Activated CD8-positive, alpha-beta memory T cell treated with anti-CD3 and anti-CD28 coated beads for 36 hours (primary cell): ENCODE measurements around the gene SLC6A3. TPM values are rescaled to one million over a fixed set of nuclear protein-coding genes. Genes with fewer than 3 reads are reported as not detected.

Experiments used
- CTCF ChIA-PET: fragments of 350-600 bp; sonication (Branson Sonifier 250); formaldehyde crosslinking; loops from one replicate; lab custom pipeline; 2021; ENCODE audit warnings: antibody characterized with exemption; lab: Charles Lee
- POLR2A ChIA-PET: fragments of 350-600 bp; sonication (Branson Sonifier 250); formaldehyde crosslinking; loops from one replicate; lab custom pipeline; 2021; ENCODE audit warnings: antibody characterized with exemption; lab: Charles Lee
- total RNA-seq, 2 experiments: library from RNA; stranded (reverse); gene quantifications; one replicate each; pipeline ENCODE4 v1.2.3, GENCODE V29; 2021

The SLC6A3 gene
- total RNA-seq, 2 experiments from 2014 or later: 0.08 TPM; not detected in 1

GRCh38 chr5:1352231-1353219 is 92.7 kb downstream of the SLC6A3 start:
- CTCF ChIA-PET: no interaction called here

GRCh38 chr5:1351156-1351555 is 94.1 kb downstream of the SLC6A3 start:
- CTCF ChIA-PET: no interaction called here
- POLR2A ChIA-PET: no interaction called here

More at GRCh38 chr5:1352231-1353219, 92.7 kb downstream of the SLC6A3 start:
- POLR2A ChIA-PET: no interaction called here

- CTCF ChIA-PET: interaction anchor here (1.6 kb wide), 1 partner anchor 31 kb away, joined by 5 read pairs; no protein-coding TSS in a partner anchor
Measured at GRCh38 chr5:1349246-1349645, 96.0 kb downstream of the SLC6A3 start.

GRCh38 chr5:1348986-1349245 is 96.3 kb downstream of the SLC6A3 start:
- POLR2A ChIA-PET: no interaction called here
- CTCF ChIA-PET: interaction anchor here (1.6 kb wide), 1 partner anchor 32 kb away, joined by 5 read pairs; no protein-coding TSS in a partner anchor

More at GRCh38 chr5:1349246-1349645, 96.0 kb downstream of the SLC6A3 start:
- POLR2A ChIA-PET: no interaction called here

DNA sequence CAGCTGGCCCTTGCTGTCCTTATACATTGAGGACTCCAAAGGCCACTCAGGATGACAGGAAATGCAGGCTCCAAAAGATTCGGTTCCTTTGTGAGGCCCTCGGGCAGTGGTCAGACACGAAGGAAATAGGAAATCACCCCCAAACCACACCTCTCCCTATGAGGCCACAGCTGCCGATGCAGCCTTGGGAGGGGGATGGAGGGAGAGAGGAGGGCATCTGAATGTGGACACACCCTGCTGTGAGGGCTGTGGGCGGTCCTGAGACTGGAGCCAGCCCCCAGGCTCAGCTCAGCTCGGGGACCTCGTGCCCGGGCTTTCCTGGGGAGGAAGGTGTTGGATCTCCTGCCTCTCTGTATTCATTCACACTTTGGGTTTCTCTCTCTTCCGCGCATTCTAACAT is 97.7 kb downstream of the SLC6A3 start:
- ChIA-PET CTCF (interaction anchor here (1.6 kb wide), 1 partner anchor 33 kb away, joined by 5 read pairs; no protein-coding TSS in a partner anchor), POLR2A (no interaction called here)

DNA sequence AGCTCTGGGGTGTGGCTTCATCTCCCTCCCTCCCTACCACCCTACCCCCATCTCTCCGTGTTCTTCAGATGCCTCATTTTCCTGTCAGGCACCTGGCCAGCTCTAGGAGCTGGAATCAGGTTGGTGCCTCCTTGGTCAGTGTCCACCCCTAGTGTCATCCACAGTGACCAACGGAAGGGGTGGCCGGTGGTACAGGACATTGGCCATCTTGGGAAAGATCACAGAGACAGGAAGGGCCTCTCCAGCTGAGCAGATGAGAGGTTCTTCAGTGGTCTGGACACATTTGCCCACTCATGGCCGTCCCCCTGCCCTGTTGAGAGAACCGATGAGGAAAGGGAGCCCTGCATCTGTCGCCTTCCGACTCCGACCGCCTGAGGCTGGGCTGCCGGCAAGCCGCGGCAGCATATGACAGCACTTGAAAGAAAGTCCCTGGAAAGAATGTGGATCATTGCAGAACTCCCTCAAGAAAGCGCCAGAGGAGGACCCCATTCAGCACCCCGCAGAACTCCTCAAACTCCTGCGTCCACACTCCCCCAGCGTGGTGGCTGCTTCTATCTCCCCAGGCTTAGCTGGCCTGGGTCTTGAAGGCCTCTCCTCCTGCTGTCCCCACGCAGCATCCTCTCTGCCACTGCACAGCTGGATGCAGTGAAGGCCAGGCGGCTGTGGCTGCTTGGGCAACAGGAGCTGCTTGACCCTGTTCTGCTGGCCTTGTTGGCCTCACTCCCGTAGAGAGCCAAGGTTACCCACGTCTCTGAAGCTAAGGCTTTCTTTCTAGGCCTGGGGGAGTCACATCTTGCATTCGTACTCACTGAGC is 98.4 kb downstream of the SLC6A3 start:
- POLR2A ChIA-PET: no interaction called here
- CTCF ChIA-PET: no interaction called here

DNA sequence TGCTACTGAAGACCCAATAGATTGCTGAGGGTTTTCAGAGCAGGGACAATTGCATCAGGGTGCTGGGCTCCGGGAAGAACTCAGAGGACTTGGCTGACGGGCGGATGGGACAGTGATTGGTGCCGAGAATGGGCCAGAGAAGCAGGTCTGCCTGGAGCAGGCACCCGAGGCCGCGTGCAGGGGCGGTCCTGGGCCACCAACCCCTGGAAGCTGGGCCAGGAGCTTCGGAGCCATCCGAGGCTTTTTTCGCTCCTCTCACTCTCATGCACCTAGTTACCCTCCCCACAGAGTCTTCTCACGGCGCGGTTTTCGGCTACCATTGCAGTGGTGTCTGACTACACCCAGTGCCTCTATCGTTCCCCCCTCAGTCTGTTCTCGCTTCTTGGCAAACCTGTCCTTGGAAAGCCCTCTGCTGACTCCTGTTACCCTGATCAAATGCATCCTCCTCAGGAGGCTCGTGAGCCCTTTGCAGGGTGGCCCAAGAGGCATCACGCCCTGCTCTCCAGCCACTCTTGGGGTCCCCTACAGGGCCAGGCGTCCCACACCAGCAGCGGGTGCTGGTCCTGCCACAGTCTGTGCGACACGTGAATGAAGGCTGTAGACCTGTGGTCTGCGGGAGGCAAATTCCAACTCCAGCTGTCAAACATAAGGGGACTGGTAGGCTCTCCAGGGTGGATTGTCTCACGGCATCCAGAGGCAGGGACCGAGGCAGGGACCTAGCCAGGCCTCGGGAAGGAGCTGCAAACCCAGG is 99.2 kb downstream of the SLC6A3 start:
- CTCF ChIA-PET: no interaction called here
- POLR2A ChIA-PET: no interaction called here

DNA sequence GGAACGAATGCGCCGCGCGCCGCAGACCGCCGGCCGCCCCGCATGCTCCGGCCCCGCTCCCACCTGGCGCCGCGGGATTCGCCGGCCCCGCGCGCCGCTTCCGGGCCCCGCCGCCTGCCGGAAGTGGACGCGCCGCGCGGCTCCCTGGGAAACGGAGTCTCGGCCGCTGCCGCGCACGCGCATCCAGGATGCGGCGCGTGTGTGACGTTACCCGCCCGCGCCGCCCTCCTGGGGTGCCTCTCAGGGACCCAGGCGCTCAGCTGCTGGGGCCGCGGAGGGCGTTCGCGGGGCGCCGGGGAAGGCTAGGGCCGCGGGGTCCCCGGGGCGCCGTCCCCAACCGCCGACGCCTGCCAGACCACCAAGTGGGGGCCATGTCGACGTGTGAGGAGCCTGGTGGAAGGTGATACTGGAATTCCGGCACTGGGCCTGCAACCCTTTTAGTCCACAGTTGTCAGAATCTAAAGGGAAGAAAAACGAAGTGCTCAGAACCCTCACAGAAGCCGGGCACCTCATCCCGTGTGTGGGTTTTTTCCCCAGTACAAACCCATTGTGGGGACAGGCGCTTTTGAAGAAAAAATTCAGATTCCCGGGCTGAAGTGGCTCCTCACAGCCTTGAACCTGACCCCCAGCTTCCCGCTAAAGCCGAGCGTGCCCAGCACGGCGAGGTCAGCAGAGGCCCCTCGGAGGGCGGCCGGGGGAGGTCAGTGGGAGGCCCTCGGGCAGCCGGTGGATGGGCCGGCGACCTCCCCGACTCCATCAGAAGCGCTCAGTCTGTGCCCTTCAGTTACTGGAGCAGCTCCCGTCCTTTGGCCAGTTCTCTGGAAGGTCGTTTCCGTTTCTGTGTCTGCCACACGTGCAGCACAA is 100.0 kb downstream of the SLC6A3 start, which contains the start of gene CLPTM1L:
CLPTM1L (minus strand) TSS at position 125 of the 864 bp plus-strand sequence. CDS start 258 bp downstream, outside the sequence.
- CTCF ChIA-PET: no interaction called here
- POLR2A ChIA-PET: interaction anchor here (0.6 to 1.7 kb wide), 2 partner anchors 41 to 203 kb away, joined by 6 to 7 read pairs; no protein-coding TSS in a partner anchor

DNA sequence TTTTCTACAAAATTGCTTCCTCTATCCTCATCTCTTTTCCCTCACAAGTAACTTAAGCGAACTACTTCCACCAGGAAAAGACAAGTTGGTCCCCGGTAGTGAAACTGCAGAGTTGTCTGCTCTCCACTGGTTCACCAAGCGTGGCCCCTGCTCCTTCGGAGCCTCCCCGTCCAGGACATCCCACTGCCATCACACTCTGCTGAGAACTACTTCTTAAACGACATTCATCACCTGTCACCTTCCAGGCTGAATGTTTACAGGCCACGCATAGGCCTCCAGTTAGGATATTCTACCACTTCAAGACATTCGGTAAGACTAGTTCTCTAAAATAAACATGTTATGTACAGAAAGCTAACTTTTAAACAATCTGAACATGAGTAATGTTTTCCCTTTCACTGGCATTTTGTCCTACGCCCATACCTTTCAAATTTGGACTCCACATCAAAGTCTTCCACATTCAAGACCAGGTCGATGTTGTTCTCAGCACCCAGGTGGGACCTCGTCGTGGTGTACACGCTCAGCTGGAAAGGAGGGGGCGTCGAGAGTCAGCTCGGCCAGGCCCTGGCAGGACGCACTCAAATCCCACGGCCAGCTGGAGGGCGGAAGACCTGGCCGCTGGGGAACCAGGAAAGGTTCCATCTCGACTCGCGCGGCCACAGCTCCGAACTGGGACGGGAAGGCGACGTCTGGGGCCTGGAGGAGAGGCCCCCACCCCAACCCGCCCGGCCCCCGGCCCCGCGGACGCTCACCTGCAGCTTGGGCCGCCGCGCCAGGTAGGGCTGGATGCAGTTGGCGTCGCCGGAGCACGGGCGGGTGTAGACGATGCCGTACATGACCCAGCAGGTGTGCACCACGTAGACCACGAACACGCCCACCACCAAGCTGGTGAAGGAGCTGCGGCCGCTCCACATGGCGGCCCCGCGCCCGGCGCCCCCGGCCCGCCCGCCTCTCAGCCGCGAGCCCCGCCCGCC is 101.0 kb downstream of the SLC6A3 start:
- ChIA-PET CTCF (interaction anchor here (1.2 kb wide), 1 partner anchor 301 kb away, joined by 6 read pairs; no protein-coding TSS in a partner anchor), POLR2A (interaction anchor here (0.6 to 1.7 kb wide), 2 partner anchors 42 to 204 kb away, joined by 6 to 7 read pairs; no protein-coding TSS in a partner anchor)

GRCh38 chr5:1343315-1343751 is 101.9 kb downstream of the SLC6A3 start:
- CTCF ChIA-PET: interaction anchor here (1.2 kb wide), 1 partner anchor 301 kb away, joined by 6 read pairs; no protein-coding TSS in a partner anchor
- POLR2A ChIA-PET: no interaction called here

Other genes starting within 250 kb of the SLC6A3 start
- gene SLC6A19, start 243.8 kb downstream of the SLC6A3 start, total RNA-seq: not detected
- gene SLC6A18, start 220.1 kb downstream of the SLC6A3 start, total RNA-seq: not detected
- gene TERT, start 150.4 kb downstream of the SLC6A3 start, total RNA-seq: 1 to 10 TPM; 2.9 to 4.0 TPM
- 100 to 1,000 TPM; 112 TPM for gene CLPTM1L, start 100.3 kb downstream of the SLC6A3 start, total RNA-seq
- 100 to 1,000 TPM in 1 of 2 experiments, 10 to 100 TPM in 1; 94.2 to 102 TPM for gene LPCAT1, start 78.5 kb upstream of the SLC6A3 start, total RNA-seq